Liver (tissue), 5 donors: Measurements from ENCODE around the gene PEX12. TPM values are rescaled to one million over a fixed set of nuclear protein-coding genes. Genes with fewer than 3 reads are reported as not detected.
A peak's percentile ranks its signal among the peaks of the same experiment; 100 is the strongest.

Source experiments
- polyA plus RNA-seq, 2 donors: library from polyadenylated mRNA; stranded (reverse) in 1 of 2; unstranded in 1 of 2; fragments of 200-250 nt in 1 of 2; fragments of >200 nt in 1 of 2; fragmentation: Nextera tagmentation in 1 of 2; extraction: Ambion mirVana in 1 of 2; gene quantifications; one replicate each; pipeline versions ENCODE4 v1.2.1 to v1.2.3, GENCODE V29; 2013 to 2015
- small RNA-seq: library from RNA; depleted of rRNA; stranded (forward); fragments of <200 nt; gene quantifications from one replicate; pipeline ENCODE3, GENCODE V24; 2014
- total RNA-seq, 2 donors: library from RNA; depleted of rRNA; stranded (reverse); fragments of >200 nt; gene quantifications; one replicate each; pipeline ENCODE4 v1.2.3, GENCODE V29; 2014
- donor health status: healthy.
- donor health status: healthy.
- donor health status: healthy.

The PEX12 gene
- total and polyA plus RNA-seq, 4 donors = 2.0 to 3.6 (median 2.4) TPM

Small RNAs within 50 kb of the gene (small RNA-seq; reads per million reads assigned to genes)
- gene AC004134.1 = not detected
- not detected for gene AC015911.1
- gene SNORD7 = 34.7 reads per million, percentile 96 among the genes with 10 or more reads in this experiment

Other genes starting within 250 kb of the PEX12 start
- 10 to 100 TPM; 10.1 to 18.7 TPM for gene SLFN11, start 204.9 kb downstream of the PEX12 start, total RNA-seq
- 1 to 10 TPM; 1.6 to 2.3 TPM for gene SLFN11, start 204.9 kb downstream of the PEX12 start, polyA plus RNA-seq
- gene SLFN12, start 146.1 kb downstream of the PEX12 start, total RNA-seq = 1 to 10 TPM; 3.5 to 5.0 TPM
- gene SLFN12, start 146.1 kb downstream of the PEX12 start, polyA plus RNA-seq = under 1 TPM; 0.91 to 0.93 TPM
- gene SLFN13, start 129.8 kb downstream of the PEX12 start, total RNA-seq = 10 to 100 TPM in 1 of 2 donors, 1 to 10 TPM in 1; 3.6 to 14.2 TPM
- under 1 TPM; 0.53 to 0.74 TPM for gene SLFN13, start 129.8 kb downstream of the PEX12 start, polyA plus RNA-seq
- 1 to 10 TPM in 1 of 2 donors, under 1 TPM in 1; 0.37 to 2.2 TPM for gene SLFN12L, start 40.9 kb downstream of the PEX12 start, total RNA-seq
- under 1 TPM; 0.09 to 0.17 TPM for gene SLFN12L, start 40.9 kb downstream of the PEX12 start, polyA plus RNA-seq
- 10 to 100 TPM in 1 of 2 donors, under 1 TPM in 1; under 0.01 to 23.7 TPM for gene SLFN14, start 17.8 kb downstream of the PEX12 start, total RNA-seq
- not detected for gene SLFN14, start 17.8 kb downstream of the PEX12 start, polyA plus RNA-seq
- 10 to 100 TPM; 25.4 to 55.6 TPM for gene AP2B1, start 8.8 kb upstream of the PEX12 start, total RNA-seq
- 10 to 100 TPM in 1 of 2 donors, 1 to 10 TPM in 1; 8.7 to 19.2 TPM for gene AP2B1, start 8.8 kb upstream of the PEX12 start, polyA plus RNA-seq
- 1 to 10 TPM in 1 of 2 donors, under 1 TPM in 1; 0.42 to 3.8 TPM for gene RASL10B, start 153.1 kb upstream of the PEX12 start, total RNA-seq
- 1 to 10 TPM; 1.7 to 2.7 TPM for gene RASL10B, start 153.1 kb upstream of the PEX12 start, polyA plus RNA-seq
- not detected for gene GAS2L2, start 174.7 kb upstream of the PEX12 start, total RNA-seq
- not detected for gene GAS2L2, start 174.7 kb upstream of the PEX12 start, polyA plus RNA-seq
- not detected for gene C17orf50, start 182.3 kb upstream of the PEX12 start, total RNA-seq
- not detected for gene C17orf50, start 182.3 kb upstream of the PEX12 start, polyA plus RNA-seq
- under 1 TPM; 0.59 to 0.75 TPM for gene MMP28, start 217.1 kb upstream of the PEX12 start, total RNA-seq
- gene MMP28, start 217.1 kb upstream of the PEX12 start, polyA plus RNA-seq = under 1 TPM; 0.14 to 0.30 TPM
- 10 to 100 TPM; 68.9 to 75.0 TPM for gene TAF15, start 230.9 kb upstream of the PEX12 start, total RNA-seq
- 10 to 100 TPM; 13.5 to 66.3 TPM for gene TAF15, start 230.9 kb upstream of the PEX12 start, polyA plus RNA-seq